Eye (tissue), 1 donor: ENCODE results near the gene OR2T3.
A peak's percentile ranks its signal among the peaks of the same experiment; 100 is the strongest.
"Not testable (repeated sequence)": the region's sequence is repeated elsewhere in the genome, so short reads cannot be mapped to it uniquely, and the experiment has no call there.

ENCODE experiments used
- DNase-seq: peaks from one replicate; pipeline ENCODE4 v3.0.0-alpha.2; 2015

The OR2T3 gene, protein sequence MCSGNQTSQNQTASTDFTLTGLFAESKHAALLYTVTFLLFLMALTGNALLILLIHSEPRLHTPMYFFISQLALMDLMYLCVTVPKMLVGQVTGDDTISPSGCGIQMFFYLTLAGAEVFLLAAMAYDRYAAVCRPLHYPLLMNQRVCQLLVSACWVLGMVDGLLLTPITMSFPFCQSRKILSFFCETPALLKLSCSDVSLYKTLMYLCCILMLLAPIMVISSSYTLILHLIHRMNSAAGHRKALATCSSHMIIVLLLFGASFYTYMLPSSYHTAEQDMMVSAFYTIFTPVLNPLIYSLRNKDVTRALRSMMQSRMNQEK

DNA sequence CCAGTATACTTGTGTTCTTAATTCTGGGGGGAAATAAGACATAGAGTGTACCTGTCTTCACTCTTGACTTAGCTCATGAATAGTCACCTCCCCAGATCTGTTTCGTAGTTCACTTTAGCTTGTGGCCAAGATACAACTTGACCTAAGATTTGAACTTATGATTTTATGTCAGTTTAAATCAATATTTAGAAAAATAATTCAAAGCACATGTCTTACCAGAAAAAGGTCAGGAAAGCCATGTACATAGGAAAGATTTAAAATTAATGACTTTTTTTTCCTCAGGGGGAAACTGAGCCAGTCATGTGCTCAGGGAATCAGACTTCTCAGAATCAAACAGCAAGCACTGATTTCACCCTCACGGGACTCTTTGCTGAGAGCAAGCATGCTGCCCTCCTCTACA lies at the start of gene OR2T3:
TSS of gene OR2T3 (plus strand) at position 301 of the 400 bp plus-strand sequence. CDS start at position 301, 0 bp downstream.
- DNase-seq, result not testable (repeated sequence)

DNA sequence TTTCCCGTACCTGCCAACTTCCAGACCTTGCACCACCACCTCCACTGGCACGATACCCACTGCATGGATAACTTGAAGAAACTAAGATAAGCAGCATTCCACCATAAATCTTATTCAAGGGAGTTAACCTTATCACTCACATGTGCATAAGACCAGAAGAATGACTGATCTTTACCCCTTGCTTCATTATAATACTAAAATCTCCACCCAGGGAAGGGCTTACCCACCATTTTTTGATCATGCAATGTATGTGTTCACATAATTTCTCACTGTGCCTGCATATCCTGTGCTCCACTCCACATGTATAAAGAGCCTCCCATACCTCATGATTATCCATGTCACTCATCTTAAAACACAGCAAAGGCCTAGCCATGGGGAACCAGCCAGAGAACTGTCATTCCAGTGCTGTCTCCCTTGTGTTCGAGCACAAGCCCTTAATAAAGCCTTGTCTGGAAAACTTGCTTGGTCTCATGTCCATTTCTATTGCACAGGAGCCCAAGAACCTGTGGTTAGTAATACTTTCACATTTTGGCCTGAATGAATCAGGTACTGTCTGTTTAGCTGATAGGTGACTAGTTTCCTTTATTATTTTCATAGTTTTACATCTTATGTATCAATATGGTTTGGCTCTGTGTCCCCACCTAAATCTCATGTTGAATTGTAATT lies 45.5 kb upstream of the OR2T3 start:
- not testable (repeated sequence) for DNase-seq

DNA sequence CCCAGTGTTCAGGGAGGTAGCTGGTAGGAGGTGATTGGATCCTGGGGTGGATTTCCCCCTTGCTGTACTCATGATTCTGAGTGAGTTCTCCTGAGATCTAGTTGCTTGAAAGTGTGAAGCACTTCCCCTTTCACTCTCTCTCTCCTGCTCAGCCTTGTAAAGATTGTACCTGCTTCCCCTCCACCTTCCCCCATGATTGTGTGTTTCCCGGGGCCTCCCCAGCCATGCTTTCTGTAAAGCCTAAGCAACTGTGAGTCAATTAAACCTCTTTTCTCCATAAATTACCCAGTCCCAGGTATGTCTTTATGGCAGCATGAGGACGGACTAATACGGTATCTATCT lies 45.0 kb upstream of the OR2T3 start:
- DNase-seq, result not testable (repeated sequence)

DNA sequence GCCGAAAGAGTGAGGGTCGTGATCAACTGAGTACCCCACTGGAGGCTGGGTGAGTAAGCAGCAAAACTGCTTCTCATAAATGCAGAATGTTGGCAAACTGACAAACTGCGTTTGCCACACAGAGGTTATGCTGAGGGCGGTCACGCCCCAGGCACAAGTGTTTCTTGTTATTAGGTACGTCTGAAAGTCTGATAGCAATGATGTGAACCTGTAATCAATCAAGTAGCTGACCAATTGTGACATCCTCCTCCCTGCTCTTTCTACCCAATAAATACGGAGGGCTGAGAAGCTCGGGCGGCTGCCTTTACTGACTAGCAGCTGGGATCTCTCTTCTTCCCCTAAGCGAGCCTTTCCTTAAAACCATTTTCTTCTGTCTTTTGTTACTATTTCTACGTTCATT lies 41.5 kb upstream of the OR2T3 start:
- not testable (repeated sequence) for DNase-seq

DNA sequence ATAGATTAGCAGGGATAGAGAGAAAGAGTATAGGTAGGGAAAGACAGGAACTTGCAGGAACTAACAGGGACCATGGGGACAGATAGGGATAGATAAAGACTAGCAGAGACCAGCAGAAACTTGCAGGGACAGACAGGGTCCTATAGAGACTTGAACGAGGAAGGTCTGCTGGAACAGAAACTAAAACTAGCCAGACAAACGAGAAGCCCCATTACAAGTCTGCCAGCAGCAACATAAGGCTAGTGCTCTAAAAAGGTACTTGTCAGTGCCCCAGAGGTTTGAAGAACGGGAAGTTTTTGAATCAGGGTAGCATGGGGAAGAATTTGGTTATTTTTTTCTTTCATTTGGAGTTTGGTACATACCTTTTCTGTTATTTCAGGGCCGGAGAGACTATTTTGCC lies 41.0 kb upstream of the OR2T3 start:
- not testable (repeated sequence) for DNase-seq

DNA sequence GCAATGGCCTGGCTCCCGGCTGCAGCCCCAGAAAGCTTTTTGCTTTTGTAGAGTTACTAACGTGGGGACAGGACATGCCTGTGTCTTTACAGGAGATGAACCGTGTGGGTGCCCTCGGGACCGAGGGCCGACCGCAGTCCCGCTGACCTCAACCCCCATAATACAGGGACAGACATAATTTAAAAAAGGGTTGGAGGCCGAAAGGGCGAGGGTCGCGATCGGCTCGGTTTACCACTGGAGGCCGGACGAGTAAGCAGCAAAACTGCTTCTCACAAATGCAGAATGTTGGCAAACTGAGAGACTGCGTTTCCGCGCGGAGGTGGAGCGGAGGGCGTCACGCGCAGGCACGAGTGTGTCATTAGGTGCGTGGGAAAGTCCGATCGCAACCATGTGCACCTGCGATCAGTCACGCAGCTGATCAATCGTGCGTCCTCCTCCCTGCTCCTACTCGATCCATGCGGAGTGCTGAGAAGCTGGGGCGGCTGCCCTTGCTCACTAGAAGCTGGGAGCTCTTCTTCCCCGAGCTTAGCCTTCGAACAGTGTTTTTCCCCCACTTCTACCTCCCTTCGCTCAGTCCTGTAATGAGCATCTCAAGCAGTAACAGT lies 39.2 kb upstream of the OR2T3 start:
- DNase-seq, result not testable (repeated sequence)

DNA sequence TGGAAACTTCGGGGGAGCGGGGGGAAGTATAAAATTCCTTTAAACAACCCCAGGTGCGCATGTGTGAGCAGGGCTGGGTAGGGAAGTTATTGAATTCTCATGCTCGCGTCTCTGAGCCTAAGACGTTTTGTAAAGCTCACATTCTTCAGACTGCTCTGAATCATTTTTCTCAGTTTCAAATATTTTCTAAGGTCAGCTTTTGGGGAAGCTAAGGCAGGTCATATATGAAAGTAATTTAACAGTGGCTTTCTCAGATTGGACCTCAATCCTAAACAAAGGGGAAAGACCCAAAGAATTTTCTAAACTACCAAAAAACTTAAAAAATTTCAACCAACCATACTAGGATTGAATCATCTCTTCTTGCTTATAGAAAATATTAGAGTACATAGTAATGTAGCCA lies 38.2 kb upstream of the OR2T3 start:
- not testable (repeated sequence) for DNase-seq

DNA sequence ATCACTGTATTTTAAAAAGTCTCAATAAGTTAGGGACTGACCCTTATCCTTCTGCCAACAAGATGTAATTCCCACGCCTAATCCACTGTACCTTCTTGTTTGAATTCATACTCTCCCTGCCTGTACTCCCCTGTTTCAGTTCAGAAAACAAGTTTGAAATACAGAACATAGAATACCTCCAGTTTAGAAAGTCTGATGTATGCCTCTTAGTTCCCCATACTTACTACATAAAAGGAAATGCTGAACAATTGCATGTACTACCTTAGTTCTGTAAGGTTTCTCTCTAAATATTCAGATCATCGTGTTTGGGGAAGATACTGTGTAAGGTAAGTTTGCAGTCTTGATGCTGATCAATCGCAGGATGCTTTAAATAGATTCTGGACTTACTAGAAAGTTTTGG lies 36.8 kb upstream of the OR2T3 start:
- DNase-seq, result not testable (repeated sequence)

DNA sequence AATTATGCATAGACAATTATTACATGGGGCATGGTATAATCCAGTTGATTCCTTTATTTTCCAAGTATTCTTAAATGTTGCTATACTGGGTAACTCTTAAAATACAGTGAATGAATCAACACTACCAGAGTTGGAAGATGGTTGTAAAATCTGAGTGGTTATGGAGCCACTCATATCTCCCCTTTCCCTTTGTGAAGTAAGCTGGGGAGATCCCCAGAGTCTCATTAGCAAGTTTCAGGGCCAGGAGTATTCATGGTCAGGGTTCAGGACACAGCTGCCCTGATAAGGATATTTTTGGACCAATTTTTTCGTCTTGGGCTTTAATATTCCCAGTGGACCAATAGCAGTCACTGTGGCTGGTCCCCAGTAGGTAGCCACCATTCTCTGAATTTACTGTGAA lies 34.5 kb upstream of the OR2T3 start:
- not testable (repeated sequence) for DNase-seq

DNA sequence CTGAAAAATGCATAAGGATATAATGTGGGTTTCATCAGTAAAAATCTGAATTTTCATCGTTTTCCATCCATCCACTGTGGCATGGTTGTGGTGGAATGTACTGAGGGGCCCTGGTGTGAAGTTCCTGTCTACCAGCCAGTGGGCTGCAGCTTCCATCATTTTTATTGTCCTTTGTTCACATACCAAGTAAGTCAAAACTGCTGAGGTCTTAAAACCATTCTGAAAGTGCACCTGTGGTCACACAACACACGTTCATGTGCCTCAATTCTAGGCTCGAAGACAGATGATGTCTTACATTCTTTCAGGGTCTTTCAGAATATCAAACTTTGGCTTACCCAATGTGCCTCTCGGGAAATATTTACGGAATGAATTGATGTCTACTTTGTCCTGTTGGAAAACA lies 33.9 kb upstream of the OR2T3 start:
- not testable (repeated sequence) for DNase-seq

DNA sequence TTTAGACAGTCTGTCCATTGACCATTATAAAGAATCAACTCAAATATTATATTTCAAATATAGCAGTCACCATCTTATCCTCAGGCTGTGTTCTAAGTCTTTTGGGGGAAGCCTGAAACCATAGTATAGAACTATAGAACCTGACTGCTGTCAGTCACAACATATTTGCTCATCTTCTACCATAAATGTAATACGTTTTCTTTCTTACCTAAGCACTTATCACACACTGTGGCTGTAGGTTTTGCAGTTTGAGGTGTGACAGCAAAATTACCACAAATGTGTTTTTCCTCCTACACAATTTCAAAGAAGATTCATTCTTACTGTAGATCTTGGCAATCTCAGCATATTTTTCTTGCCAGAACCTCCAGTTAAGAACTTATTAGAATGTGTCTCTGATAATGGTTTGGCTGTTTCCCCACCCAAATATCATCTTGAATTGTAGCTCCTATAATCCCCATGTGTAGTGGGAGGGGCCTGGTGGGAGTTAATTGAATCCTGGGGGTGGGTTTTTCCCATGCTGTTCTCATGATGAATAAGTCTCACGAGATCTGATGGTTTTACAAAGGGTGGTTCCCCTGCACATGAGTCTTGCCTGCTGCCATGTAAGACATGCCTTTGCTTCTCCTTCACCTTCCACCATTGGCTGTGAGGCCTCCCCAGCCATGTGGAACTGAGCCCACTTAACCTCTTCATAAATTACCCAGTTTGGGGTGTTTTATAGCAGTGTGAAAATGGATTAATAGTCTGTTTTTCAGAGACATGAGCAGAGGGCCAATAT lies 30.5 kb upstream of the OR2T3 start:
- DNase-seq, result not testable (repeated sequence)

DNA sequence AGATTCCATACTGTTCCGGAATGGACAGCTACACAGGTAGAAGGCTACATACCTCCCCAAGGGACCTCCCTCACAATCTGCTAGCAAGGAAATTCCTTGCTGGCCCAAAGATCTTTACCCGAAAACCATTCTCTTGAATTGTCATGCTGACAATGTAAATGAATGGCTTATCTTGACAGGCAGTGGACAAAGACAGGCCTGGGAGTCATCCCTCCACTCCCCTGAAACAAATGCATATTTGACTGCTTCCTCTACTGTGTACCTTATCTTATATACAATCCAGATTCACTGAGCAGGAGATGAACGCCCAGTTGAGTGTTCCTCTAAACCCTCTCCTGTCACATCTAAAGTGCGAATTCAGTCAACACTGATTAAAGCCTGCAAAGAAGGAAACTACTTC lies 28.5 kb upstream of the OR2T3 start:
- not testable (repeated sequence) for DNase-seq

DNA sequence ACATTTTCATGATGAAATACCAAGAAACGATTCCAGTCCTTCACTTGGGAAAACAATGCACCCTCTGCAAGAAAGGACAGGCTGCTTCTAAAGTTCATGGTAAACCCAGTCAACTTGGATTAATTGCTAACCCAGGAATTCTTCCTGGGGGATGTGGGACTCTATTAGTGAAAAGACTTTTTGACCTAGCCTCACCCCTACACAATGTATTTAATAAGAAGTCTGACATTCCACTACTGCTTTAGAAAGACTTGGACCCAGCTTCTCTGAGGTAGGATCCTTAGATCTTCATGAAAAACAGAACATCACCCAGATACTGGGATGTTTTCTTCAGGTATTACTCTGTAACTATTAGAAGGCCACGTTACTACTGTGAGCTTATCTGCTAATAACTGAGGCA lies 27.8 kb upstream of the OR2T3 start, which contains the start of gene OR2T2:
TSS of gene OR2T2 (plus strand) at position 239 of the 400 bp plus-strand sequence. CDS start 7,161 bp downstream, outside the sequence.
- DNase-seq, result not testable (repeated sequence)

DNA sequence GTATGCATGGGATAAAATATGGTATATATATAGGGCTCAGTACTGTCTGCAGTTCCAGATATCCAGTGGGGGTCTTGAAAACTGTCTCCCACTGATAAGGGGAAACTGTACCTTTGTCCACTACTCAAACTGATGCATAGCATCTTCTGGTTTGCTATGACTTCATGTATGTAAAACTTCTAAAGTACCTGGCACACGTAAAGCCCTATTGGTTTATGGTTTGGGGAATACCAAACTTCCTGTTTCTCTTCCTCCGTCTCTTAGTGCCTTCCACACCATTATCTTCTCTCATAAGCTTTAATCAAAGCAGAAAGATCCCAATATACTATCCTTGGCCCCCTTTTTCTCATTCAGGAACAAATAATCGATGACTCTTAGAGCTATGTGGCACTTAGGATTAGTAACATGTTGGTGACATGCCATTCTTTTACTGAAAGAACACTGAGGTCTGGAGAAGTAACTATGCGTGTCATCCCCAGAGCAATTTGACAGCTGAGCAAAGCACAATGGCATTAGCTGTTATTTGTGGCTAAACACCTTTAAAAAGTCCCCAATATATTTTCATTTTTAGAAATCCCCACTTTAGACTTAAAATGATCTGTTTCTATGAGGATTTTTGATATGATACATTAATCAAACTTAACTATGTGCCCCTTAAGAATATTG lies 24.6 kb upstream of the OR2T3 start:
- DNase-seq, result not testable (repeated sequence)

DNA sequence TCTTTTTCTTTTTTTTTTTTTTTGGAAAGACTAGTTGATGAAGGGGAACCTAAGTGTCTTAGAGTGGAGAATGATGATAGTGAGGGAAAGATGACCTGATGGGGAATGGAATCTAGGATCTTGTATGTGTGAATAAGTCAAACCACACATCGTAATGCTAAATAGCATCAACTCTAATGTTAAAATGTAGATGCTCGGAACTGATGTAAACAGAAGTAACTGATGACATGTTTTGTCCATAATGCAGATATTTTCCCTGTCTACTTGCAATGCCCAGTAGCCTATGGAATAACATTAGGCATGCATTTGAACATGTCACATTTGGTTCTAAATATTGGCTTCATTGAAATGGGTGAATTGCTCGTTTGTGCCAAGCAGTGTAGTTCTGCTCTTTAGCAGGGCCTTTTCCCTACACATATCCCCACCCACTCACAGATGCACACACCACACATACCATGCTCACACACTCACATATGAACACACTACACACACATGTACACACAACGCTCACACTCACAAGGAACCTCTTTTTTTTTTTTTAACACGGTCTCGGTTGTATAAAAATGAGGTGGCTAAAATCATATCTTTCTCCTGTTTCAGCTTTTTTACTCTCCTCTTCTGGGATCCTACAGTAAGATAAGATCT lies 23.2 kb upstream of the OR2T3 start:
- DNase-seq, result not testable (repeated sequence)

DNA sequence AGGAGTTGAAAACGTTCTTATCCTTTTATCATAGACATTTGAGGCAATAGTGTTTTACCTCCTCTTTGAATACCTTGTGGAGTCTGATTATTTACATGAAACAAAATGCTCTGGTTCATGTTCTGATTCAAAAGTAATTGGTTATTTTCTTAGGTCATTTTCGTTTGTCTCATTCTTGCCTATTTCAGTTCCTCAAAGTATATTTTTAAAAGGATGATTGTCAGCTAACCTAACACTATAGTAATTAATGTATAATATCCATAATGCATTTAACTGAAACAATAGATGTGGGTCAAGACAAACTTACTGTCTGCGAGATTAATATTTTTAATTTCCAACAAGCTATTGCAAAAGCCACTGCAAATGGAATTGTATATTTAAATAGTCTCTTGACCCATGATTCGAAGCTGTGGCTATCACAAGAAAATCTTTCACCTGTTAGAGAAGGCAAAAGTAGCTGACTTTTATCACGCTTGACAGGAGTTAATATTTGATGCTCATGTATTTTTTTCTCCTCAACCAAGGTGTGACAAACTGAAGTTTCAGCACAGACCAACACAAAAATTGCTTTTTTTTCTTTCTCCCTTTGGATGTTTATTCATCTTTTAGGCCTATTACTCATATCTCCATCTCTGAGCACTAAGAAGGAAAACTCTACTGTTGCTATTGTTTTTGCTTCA lies 22.5 kb upstream of the OR2T3 start:
- not testable (repeated sequence) for DNase-seq

DNA sequence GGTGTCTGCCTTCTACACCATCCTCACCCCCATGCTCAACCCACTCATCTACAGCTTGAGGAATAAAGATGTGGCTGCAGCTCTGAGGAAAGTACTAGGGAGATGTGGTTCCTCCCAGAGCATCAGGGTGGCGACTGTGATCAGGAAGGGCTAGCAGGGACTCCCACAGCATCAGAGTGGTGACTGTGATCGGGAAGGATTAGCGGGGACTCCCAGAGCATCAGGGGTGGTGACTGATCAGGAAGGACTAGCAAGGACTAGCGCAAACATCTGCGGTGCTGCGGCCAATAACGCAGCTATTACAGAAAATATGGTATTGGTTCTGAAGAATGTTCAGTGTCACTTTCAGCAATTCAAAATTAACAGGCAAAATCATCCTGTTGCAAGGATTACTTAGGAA lies 19.5 kb upstream of the OR2T3 start:
- DNase-seq, result not testable (repeated sequence)

DNA sequence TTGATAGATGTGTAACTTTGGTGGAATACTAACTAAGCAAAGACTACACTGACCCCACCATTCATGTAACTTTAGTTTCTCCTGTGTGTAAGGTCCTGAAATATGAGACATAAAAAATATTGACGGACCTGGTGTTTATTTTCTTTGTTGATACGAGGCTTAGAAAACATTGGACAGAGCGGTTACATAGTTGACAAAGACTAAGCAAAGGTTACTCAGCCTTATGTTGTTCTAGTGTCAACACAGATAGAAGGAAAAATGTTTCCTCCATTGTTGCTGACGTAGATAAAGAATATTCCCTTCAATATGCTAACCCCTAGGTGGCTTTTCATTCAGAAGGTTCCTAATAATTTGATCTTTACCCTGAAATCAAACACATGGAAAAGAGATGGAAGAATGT lies 18.1 kb upstream of the OR2T3 start:
- not testable (repeated sequence) for DNase-seq

DNA sequence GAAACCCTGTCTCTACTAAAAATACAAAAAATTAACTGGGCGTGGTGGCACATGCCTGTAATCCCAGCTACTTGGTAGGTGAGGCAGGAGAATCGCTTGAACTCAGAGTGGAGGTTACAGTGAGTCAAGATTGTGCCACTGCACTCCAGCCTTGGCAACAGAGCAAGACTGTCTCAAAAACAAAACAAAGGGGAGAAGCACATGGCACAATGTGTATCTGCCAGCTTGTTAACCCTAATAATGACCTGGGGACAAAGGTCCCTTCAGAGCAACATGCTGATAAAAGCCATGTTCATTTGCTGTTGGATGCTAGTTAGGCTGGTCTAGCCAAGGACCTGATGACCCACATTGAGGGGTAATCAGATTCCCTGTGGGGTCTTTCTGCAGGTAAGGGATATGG lies 16.5 kb upstream of the OR2T3 start:
- DNase-seq, result not testable (repeated sequence)

DNA sequence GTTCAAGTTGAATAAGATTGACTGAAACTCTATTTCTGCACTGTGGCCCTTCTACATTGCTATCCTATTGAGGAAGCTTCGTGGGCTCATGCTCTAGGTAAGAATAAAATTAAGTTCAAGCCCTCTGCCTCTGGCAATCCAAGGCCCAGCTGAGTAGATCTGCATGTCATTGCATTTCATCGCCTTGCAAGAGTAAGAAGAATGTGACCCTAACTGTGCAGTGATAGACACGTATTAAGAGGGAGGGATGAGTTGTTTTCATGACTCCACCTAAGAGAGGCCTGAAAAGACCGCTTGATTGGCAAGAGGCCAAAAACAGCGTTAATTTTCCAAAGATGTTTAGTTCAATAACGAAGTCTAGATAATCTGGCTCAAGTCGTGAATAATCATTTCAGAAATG lies 14.0 kb upstream of the OR2T3 start:
- DNase-seq, result peak; percentile 0

DNA sequence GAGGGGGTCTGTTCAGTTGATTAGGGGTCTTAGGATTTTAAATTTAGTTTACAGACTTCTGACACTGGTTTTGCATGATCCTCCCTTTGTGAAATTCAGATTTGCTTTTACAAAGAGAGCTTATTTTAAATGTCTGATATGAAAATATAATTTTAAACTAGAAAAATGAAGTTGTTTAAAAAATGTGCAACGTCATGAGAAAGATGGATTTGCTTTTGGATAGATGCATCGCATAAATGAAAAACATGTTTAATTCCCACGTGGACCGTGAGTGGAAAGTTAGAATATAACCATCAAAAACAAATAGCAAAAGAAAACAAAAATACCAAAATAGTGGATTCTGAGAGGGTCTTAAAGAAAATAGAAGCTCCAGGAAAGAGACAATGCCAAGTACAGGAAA lies 2.0 kb upstream of the OR2T3 start:
- DNase-seq, result no peak
